Tibial nerve (tissue), 4 donors: ENCODE data around the gene NETO1. TPM values are rescaled to one million over a fixed set of nuclear protein-coding genes. Genes with fewer than 3 reads are reported as not detected.
A peak's percentile ranks its signal among the peaks of the same experiment; 100 is the strongest.

Experiments used
- DNase-seq, 2 donors: peaks; one replicate each; pipeline ENCODE4 v3.0.0-alpha.2; 2019; ENCODE audit warnings: low spot score in 2 of 2
- H3K27ac ChIP-seq, 4 donors: fragments of 200-600 bp; sonication (generic) in 3 of 4; one replicate each; pipeline ENCODE4 v1.5.1; 2017 to 2019; ENCODE audit warnings: mild to moderate bottlenecking in 1 of 4
- H3K27me3 ChIP-seq, 2 donors: fragments of 200-600 bp; sonication (generic) in 1 of 2; one replicate each; pipeline versions ENCODE4 v1.5.1 to v1.6.0; 2017 to 2019
- H3K36me3 ChIP-seq, 3 donors: fragments of 200-600 bp; sonication (generic); one replicate each; pipeline ENCODE4 v1.5.1; 2018 to 2019
- H3K4me1 ChIP-seq, 4 donors: fragments of 200-600 bp; sonication (generic) in 3 of 4; one replicate each; pipeline ENCODE4 v1.5.1; 2017 to 2019
- H3K4me3 ChIP-seq, 4 donors: fragments of 200-600 bp; sonication (generic) in 3 of 4; one replicate each; pipeline ENCODE4 v1.5.1; 2017 to 2019; ENCODE audit warnings: mild to moderate bottlenecking in 1 of 4, moderate library complexity in 1 of 4
- H3K9me3 ChIP-seq, 4 donors: fragments of 200-600 bp; sonication (generic) in 3 of 4; one replicate each; pipeline ENCODE4 v1.5.1; 2017 to 2019
- CTCF ChIP-seq, 5 experiments: fragments of 200-600 bp in 3 of 5; fragments of 450-650 bp in 2 of 5; sonication (generic) in 3 of 5; IDR thresholded peaks; one replicate each; pipeline ENCODE4 v1.5.1; 2016 to 2019; ENCODE audit warnings: antibody characterized with exemption in 5 of 5, mild to moderate bottlenecking in 3 of 5, moderate library complexity in 2 of 5
- EP300 ChIP-seq, 2 donors: sonication (generic); formaldehyde crosslinking; IDR thresholded peaks; one replicate each; pipeline ENCODE4 v1.6.1; 2017; ENCODE audit warnings: antibody characterized with exemption in 2 of 2, mild to moderate bottlenecking in 1 of 2
- POLR2A ChIP-seq, 2 donors: fragments of 450-650 bp; IDR thresholded peaks; one replicate each; pipeline ENCODE4 v1.6.1; 2017; ENCODE audit warnings: antibody characterized with exemption in 2 of 2, mild to moderate bottlenecking in 2 of 2, moderate library complexity in 2 of 2
- WGBS, 2 donors: methylation state at CpG; one replicate each; pipeline ENCODE4 v1.1.5; 2018; 5-methylcytosine and 5-hydroxymethylcytosine counted together
- total RNA-seq, 4 donors: library from RNA; depleted of rRNA; stranded (reverse); fragments of >200 nt; gene quantifications; one replicate each; pipeline ENCODE4 v1.1.0, GENCODE V29; 2016

Gene NETO1
- total RNA-seq, 4 donors from 2014 or later: 0.59 to 14.7 (median 0.64) TPM

GRCh38 chr18:72772916-72773315 is 94.9 kb downstream of the NETO1 start:
- no peak overlapping the region for H3K4me3 ChIP-seq
- no peak for DNase-seq
- no peak overlapping the region for H3K27ac ChIP-seq
- no peaks in the 10 kb centered on the region for H3K9me3 ChIP-seq
- H3K4me1 ChIP-seq: no peaks in the 10 kb centered on the region
- no peak for TF ChIP-seq POLR2A (IDR thresholded peaks at IDR 0.05)
- TF ChIP-seq CTCF (IDR thresholded peaks at IDR 0.05): no peak
- TF ChIP-seq EP300 (IDR thresholded peaks at IDR 0.05): no peak
- H3K36me3 ChIP-seq: no peaks in the 10 kb centered on the region
- no peaks in the 10 kb centered on the region for H3K27me3 ChIP-seq

- H3K4me3 ChIP-seq: no peak overlapping the region
- no peaks in the 10 kb centered on the region for H3K27me3 ChIP-seq
- 55 to 69% methylated on average over 8 of the region's 8 CpGs for WGBS, 2 donors
- no peak for DNase-seq
- no peaks in the 10 kb centered on the region for H3K9me3 ChIP-seq
- no peaks in the 10 kb centered on the region for H3K36me3 ChIP-seq
- no peaks in the 10 kb centered on the region for H3K4me1 ChIP-seq
- no peak overlapping the region for H3K27ac ChIP-seq
- TF ChIP-seq POLR2A (IDR thresholded peaks at IDR 0.05) (no peak), CTCF (IDR thresholded peaks at IDR 0.05) (no peak), EP300 (IDR thresholded peaks at IDR 0.05) (no peak)
Observed at GRCh38 chr18:72768681-72769229, 99.0 kb downstream of the NETO1 start.

- no peaks in the 10 kb centered on the region for H3K4me1 ChIP-seq
- H3K4me3 ChIP-seq: no peak overlapping the region
- no peaks in the 10 kb centered on the region for H3K36me3 ChIP-seq
- H3K27me3 ChIP-seq: no peaks in the 10 kb centered on the region
- 15 to 17% methylated on average over 5 of the region's 5 CpGs for WGBS, 2 donors
- DNase-seq: peak in 1 of 2 donors; percentile 12
- TF ChIP-seq CTCF (IDR thresholded peaks at IDR 0.05) (peak; percentile 58 to 68 (median 58)), EP300 (IDR thresholded peaks at IDR 0.05) (no peak)
- no peaks in the 10 kb centered on the region for H3K9me3 ChIP-seq
- H3K27ac ChIP-seq: no peak overlapping the region
Observed at GRCh38 chr18:72762515-72763122, 105.2 kb downstream of the NETO1 start.

- TF ChIP-seq CTCF (IDR thresholded peaks at IDR 0.05) (no peak), POLR2A (IDR thresholded peaks at IDR 0.05) (no peak), EP300 (IDR thresholded peaks at IDR 0.05) (no peak)
- Histone ChIP-seq H3K27ac (no peak overlapping the region), H3K4me3 (no peak overlapping the region), H3K4me1 (no peaks in the 10 kb centered on the region), H3K9me3 (no peaks in the 10 kb centered on the region), H3K27me3 (no peaks in the 10 kb centered on the region), H3K36me3 (no peaks in the 10 kb centered on the region)
- WGBS, 2 donors: 46 to 48% methylated on average over 4 of the region's 4 CpGs
- no peak for DNase-seq
Observed at GRCh38 chr18:72752220-72752619, 115.6 kb downstream of the NETO1 start.

- Histone ChIP-seq H3K4me1 (no peaks in the 10 kb centered on the region), H3K9me3 (no peaks in the 10 kb centered on the region), H3K36me3 (no peaks in the 10 kb centered on the region), H3K27me3 (no peaks in the 10 kb centered on the region), H3K27ac (no peak overlapping the region), H3K4me3 (no peak overlapping the region)
- no peak for DNase-seq
- TF ChIP-seq POLR2A (IDR thresholded peaks at IDR 0.05): no peak
- TF ChIP-seq CTCF (IDR thresholded peaks at IDR 0.05): no peak
- TF ChIP-seq EP300 (IDR thresholded peaks at IDR 0.05): no peak
- WGBS, 2 donors: 64 to 68% methylated on average over 1 of the region's 1 CpG
Observed at GRCh38 chr18:72742002-72742401, 125.8 kb downstream of the NETO1 start.
